ENCODE measurements around the gene CCDC186.

DNA sequence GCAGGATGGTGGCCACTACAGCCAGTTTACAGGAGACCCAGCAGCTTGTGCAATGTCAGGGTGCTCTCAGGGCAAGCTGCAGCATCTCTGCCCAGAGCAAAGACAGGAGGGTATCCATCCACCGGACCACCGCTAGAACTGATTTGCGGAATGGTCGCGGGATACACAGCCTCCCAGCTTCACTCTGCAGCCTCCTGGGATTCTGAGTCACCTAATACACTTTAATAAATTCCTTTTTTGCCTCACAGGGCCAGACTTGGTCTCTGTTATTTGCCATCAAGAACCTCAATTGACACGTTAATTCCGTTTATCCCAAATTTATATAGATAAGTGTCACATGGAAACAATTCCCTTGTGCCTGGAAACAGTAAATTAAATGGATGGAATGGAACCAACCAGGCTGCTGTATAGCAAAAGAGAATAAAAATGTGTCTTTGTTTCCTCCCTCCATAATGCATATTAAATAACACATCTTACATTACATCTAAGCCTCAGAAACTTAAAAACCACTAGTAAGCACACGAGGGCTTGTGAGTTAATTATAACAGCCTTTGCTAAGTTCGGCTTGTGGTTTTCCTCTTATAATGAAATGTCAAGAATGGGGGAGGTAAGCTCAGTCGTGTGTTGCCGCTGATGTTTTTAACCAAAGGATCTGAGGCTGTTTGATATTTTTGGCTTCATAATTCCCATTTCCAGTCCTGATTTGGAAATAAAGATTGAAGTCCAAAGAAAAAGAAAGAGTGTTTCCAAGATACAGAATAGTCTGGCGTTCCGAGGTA is 78.3 kb downstream of the CCDC186 start:
- TF ChIP-seq, protein P1, sequence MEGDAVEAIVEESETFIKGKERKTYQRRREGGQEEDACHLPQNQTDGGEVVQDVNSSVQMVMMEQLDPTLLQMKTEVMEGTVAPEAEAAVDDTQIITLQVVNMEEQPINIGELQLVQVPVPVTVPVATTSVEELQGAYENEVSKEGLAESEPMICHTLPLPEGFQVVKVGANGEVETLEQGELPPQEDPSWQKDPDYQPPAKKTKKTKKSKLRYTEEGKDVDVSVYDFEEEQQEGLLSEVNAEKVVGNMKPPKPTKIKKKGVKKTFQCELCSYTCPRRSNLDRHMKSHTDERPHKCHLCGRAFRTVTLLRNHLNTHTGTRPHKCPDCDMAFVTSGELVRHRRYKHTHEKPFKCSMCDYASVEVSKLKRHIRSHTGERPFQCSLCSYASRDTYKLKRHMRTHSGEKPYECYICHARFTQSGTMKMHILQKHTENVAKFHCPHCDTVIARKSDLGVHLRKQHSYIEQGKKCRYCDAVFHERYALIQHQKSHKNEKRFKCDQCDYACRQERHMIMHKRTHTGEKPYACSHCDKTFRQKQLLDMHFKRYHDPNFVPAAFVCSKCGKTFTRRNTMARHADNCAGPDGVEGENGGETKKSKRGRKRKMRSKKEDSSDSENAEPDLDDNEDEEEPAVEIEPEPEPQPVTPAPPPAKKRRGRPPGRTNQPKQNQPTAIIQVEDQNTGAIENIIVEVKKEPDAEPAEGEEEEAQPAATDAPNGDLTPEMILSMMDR (conservative IDR thresholded peaks at IDR 0.05; ENCODE audit: low read depth, low read length) = no peak
- no peak for TF ChIP-seq EZH2 (IDR thresholded peaks at IDR 0.05; ENCODE audit: low read length, unreplicated experiment)

Measured in PC-3 (cell line).